GM13976 (cell line): ENCODE measurements around the gene MMP25.
"Not testable (repeated sequence)": the region's sequence is repeated elsewhere in the genome, so short reads cannot be mapped to it uniquely, and the experiment has no call there.

Experiments
- DNase-seq: peaks from one replicate; pipeline ENCODE4 v3.0.0; 2012; ENCODE audit warnings: low spot score
- CTCF ChIP-seq: IDR thresholded peaks from 2 replicates; pipeline ENCODE4 v1.5.1; 2012; ENCODE audit warnings: borderline replicate concordance, mild to moderate bottlenecking; ENCODE audit not compliant: insufficient read depth; ENCODE audit errors: extremely low read depth, missing control alignments, control extremely low read depth
- in situ Hi-C: fragments of 300-500 bp; cut with MboI; formaldehyde crosslinking; loops from one replicate; pipeline ENCODE4 v1.12.0; 2022; ENCODE audit warnings: low sequenced_read_pairs, mixed read lengths, inconsistent platforms; ENCODE audit not compliant: unreplicated experiment

The MMP25 gene

DNA sequence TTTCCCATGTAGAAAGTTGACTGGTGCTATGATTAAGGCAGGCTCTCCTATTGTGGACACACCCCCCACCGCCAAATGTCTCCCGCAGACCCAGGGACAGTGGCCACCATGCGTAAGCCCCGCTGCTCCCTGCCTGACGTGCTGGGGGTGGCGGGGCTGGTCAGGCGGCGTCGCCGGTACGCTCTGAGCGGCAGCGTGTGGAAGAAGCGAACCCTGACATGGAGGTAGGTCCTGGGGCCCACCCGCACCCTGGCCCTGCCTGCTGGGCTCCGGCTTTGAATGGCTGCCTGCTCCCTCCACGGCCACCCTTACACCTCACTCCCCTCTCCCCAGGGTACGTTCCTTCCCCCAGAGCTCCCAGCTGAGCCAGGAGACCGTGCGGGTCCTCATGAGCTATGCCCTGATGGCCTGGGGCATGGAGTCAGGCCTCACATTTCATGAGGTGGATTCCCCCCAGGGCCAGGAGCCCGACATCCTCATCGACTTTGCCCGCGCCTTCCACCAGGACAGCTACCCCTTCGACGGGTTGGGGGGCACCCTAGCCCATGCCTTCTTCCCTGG, 3.6 kb downstream of the MMP25 start:
- no peak for TF ChIP-seq CTCF
- peak; percentile 16 for DNase-seq
- in situ Hi-C loops, result no loop called here

GRCh38 chr16:3050487-3050886, 4.1 kb downstream of the MMP25 start:
- in situ Hi-C loops, result no loop called here
- TF ChIP-seq CTCF, result no peak
- no peak for DNase-seq

DNA sequence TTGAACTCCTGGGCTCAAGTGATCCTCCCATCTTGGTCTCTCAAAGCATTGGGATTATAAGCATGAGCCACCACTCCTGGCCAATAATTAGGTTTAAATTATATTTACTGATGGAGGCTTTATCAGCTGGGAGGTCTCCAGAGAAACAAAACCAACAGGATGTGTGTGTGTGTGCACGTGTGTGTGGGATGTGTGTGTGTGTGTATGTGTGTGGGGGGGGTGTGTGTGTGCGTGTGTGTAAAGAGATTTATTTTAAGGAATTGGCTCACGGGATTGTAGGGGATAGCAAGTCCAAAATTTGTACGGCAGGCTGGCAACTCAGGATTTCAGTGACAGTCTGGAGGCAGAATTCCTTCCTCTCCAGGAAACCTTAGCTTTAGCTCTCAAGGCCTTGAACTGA, 4.6 kb downstream of the MMP25 start:
- DNase-seq, result no peak
- in situ Hi-C loops, result no loop called here
- no peak for TF ChIP-seq CTCF

DNA sequence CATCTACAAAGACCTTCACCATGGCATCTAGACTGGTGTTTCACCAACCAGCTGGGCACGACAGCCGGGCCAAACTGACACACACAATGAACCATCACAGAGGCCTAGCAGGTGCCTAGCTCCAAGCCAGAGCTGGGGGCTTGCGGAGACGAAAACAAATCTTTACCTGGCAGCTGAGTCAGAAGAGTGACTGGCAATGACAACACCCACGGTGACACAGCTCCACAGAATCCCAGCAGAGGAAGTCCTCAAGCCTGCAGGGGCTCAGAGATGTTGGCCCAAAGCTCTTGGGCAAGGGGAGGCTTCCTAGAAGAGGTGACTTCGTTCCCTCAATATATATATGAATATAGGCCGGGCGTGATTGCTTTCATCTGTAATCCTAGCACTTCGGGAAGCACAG, 5.1 kb downstream of the MMP25 start:
- TF ChIP-seq CTCF, result no peak
- DNase-seq, result no peak
- in situ Hi-C loops, result no loop called here

DNA sequence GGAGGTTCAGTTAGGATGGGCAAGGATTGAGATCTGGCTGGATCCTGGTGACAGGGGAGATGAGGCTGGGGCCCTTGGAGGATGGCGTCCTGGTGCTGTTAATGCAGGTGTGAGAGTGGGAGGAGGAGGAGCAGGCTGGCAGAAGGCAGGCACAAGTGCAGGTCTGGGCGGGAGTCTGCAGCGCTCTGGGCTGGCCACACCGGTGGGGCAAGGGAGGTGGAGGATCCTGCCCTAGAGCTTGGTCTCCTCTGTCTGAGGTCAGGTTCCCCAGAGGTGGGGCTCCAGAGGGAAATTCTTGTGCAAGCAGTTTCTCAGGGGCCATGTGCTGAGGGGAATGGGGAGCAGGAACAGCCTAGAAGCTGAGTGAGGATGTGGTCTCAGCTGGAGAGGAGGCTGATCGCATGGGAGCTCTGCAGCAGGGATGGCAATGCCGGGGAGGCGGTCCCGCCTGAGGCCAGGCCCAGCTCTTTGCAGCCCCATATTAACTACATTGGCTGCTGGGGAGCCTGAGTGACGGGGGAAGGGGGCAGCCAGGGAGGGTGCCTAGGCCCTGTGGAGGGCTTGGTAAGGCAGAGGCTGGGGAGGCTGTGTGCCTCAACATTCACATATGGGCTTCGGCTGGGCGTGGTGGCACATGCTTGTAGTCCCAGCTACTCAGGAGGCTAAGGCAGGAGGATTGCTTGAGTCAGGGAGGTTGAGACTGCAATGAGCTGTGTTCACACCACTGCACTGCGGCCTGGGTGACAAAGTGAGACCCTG, 6.4 kb downstream of the MMP25 start:
- DNase-seq, in situ Hi-C loops: not testable (repeated sequence)

GRCh38 chr16:3053330-3053710, 7.0 kb downstream of the MMP25 start:
- in situ Hi-C loops, result not testable (repeated sequence)

GRCh38 chr16:3054965-3055733, 8.8 kb downstream of the MMP25 start:
- TF ChIP-seq CTCF, result no peak
- in situ Hi-C loops, result no loop called here
- DNase-seq, result peak; percentile 19

More at GRCh38 chr16:3053330-3053710, 7.0 kb downstream of the MMP25 start:
- DNase-seq, result not testable (repeated sequence)

DNA sequence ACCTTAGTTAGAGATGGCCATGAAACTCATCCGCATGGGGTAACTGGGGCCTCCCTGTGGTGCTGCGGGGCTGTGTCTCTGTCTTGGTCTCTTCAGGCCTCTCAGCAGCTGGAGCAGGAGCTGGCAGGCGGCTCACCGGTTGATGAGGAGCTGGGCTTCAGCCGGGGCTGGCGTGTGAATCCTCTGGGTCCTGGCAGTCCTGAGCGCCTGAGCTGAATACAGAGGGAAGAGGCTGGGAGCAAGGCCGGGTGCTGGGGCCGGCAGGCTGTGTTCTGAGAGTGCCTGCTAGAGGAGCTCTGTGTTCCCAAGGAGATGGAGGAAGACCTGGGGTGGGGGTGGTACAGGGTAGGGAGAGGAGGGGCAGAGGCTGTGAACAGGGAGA, 9.4 kb downstream of the MMP25 start:
- in situ Hi-C loops, DNase-seq: not testable (repeated sequence)
